Esophagus squamous epithelium (tissue), 5 donors: ENCODE results near the gene TTC9C. TPM values are rescaled to one million over a fixed set of nuclear protein-coding genes. Genes with fewer than 3 reads are reported as not detected.
"Not testable (repeated sequence)": the region's sequence is repeated elsewhere in the genome, so short reads cannot be mapped to it uniquely, and the experiment has no call there.

Experiments
- DNase-seq: peaks from one replicate; lab custom pipeline; 2025; lab: John Stamatoyannopoulos, UW
- H3K27ac ChIP-seq, 4 donors: fragments of 200-600 bp; sonication (generic); one replicate each; pipeline ENCODE4 v1.5.1; 2016 to 2019; ENCODE audit warnings: mild to moderate bottlenecking in 1 of 4
- H3K27me3 ChIP-seq, 4 donors: fragments of 200-600 bp; sonication (generic); 1 replicate in 3 of 4; 2 replicates in 1 of 4; pipeline versions ENCODE4 v1.5.1 to v1.6.0; 2017 to 2021; ENCODE audit warnings: antibody characterized with exemption in 1 of 4
- H3K36me3 ChIP-seq, 3 donors: fragments of 200-600 bp; sonication (generic); one replicate each; pipeline ENCODE4 v1.5.1; 2016 to 2019
- H3K4me1 ChIP-seq, 3 donors: fragments of 200-600 bp; sonication (generic); one replicate each; pipeline ENCODE4 v1.5.1; 2017 to 2019
- H3K4me3 ChIP-seq, 4 donors: fragments of 200-600 bp; sonication (generic); 1 replicate in 3 of 4; 2 replicates in 1 of 4; pipeline ENCODE4 v1.5.1; 2016 to 2019; ENCODE audit warnings: mild to moderate bottlenecking in 2 of 4, moderate library complexity in 1 of 4
- H3K9me3 ChIP-seq, 3 donors: fragments of 200-600 bp; sonication (generic); one replicate each; pipeline ENCODE4 v1.5.1; 2016 to 2019
- POLR2A ChIP-seq, 4 donors: fragments of 450-650 bp; IDR thresholded peaks; one replicate each; pipeline ENCODE4 v1.6.1; 2017; ENCODE audit warnings: antibody characterized with exemption in 4 of 4, mild to moderate bottlenecking in 4 of 4, moderate library complexity in 3 of 4
- WGBS, 2 donors: methylation state at CpG; one replicate each; pipeline ENCODE4 v1.1.5; 2018; 5-methylcytosine and 5-hydroxymethylcytosine counted together
- intact Hi-C: fragments of 100-400 bp; cut with DNase I; formaldehyde crosslinking; loops from one replicate; pipeline ENCODE4 v1.15.0; 2022
- total RNA-seq, 4 donors: library from RNA; depleted of rRNA; stranded (reverse); fragments of >200 nt; gene quantifications; one replicate each; pipeline ENCODE4 v1.1.0, GENCODE V29; 2016
- TF ChIP-seq, protein P1 (sequence below), 6 experiments: fragments of 450-650 bp in 4 of 6; fragments of 200-600 bp in 2 of 6; sonication (generic) in 2 of 6; IDR thresholded peaks; one replicate each; pipeline ENCODE4 v1.5.1; 2016 to 2019; ENCODE audit warnings: antibody characterized with exemption in 6 of 6, mild to moderate bottlenecking in 4 of 6, moderate library complexity in 4 of 6
- donor health status: DM: yes; HTN: yes; CAD: no.

TTC9C gene
- total RNA-seq, 4 donors from 2014 or later = 9.6 to 21.3 (median 15.0) TPM

DNA sequence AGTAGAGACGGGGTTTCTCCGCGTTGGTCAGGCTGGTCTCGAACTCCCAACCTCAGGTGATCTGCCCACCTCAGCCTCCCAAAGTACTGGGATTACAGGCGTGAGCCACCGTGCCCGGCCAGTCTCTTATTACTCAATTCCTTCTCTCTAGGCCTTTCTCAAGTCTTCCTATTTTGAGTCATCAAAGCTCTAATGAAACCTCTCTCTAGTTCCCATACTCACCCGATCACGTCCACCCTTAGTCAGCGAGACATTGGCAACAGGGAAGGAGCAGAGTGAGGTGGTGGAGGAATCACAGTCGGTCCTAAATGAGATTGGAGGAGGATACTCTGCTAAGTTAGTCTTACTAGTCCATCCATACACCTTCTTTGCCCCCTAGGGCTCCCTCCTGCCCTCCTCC, 26.0 kb upstream of the TTC9C start:
- intact Hi-C loops = no loop called here
- Histone ChIP-seq H3K4me3 (no peak overlapping the region), H3K27ac (peak overlapping the region in 2 of 4 donors; percentile 29), H3K9me3 (no peaks in the 10 kb centered on the region), H3K36me3 (peaks cover 0 to 34% (median 0%) of the 10 kb centered on the region in 3 donors), H3K4me1 (peaks cover 15 to 26% (median 18%) of the 10 kb centered on the region in 3 donors), H3K27me3 (no peaks in the 10 kb centered on the region)
- 74 to 76% methylated on average over 10 to 11 of the region's 11 CpGs for WGBS, 2 donors
- no peak for TF ChIP-seq POLR2A (IDR thresholded peaks at IDR 0.05)
- TF ChIP-seq, protein P1, sequence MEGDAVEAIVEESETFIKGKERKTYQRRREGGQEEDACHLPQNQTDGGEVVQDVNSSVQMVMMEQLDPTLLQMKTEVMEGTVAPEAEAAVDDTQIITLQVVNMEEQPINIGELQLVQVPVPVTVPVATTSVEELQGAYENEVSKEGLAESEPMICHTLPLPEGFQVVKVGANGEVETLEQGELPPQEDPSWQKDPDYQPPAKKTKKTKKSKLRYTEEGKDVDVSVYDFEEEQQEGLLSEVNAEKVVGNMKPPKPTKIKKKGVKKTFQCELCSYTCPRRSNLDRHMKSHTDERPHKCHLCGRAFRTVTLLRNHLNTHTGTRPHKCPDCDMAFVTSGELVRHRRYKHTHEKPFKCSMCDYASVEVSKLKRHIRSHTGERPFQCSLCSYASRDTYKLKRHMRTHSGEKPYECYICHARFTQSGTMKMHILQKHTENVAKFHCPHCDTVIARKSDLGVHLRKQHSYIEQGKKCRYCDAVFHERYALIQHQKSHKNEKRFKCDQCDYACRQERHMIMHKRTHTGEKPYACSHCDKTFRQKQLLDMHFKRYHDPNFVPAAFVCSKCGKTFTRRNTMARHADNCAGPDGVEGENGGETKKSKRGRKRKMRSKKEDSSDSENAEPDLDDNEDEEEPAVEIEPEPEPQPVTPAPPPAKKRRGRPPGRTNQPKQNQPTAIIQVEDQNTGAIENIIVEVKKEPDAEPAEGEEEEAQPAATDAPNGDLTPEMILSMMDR (IDR thresholded peaks at IDR 0.05) = no peak
- no peak for DNase-seq

DNA sequence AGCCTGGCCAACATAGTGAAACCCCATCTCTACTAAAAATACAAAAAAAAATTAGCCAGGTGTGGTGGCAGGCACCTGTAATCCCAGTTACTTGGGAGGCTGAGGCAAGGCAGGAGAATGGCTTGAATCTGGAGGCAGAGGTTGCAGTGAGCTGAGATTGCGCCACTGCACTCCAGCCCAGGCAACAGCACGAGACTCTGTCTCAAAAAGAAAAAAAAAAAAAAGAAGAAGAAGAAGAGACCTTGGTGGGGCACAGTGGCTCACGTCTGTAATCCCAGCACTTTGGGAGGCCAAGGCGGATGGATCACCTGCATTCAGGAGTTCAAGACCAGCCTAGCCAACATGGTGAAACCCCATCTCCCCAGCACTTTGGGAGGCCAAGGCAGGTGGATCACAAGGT, 24.4 kb upstream of the TTC9C start:
- H3K9me3 ChIP-seq, H3K4me3 ChIP-seq, intact Hi-C loops, H3K27ac ChIP-seq, H3K27me3 ChIP-seq, DNase-seq: not testable (repeated sequence)
- 81 to 86% methylated on average over 4 of the region's 4 CpGs for WGBS, 2 donors
- Histone ChIP-seq H3K4me1 (peaks cover 21 to 43% (median 26%) of the 10 kb centered on the region in 3 donors), H3K36me3 (peaks cover 0 to 28% (median 0%) of the 10 kb centered on the region in 3 donors)

DNA sequence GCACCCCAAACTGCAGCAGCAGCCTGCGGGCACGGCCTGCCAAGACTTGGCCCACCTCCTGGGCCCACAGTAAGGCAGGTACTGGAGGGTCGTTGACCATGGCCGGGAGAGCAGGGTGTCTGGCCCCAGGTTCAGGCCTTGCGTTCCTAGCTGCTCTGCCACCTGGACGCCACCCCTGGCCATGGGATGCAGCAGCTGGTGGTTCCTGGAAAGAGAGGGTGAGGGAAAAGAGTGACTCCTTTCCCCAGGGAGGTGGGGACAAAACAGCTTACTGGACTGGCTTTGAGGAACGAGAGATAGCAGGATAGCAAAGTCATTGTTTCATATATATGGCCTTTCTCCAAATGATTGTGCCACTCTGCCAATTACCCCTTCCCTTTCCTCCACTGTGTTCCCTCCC, 22.9 kb upstream of the TTC9C start:
- DNase-seq = no peak
- Histone ChIP-seq H3K4me3 (peak overlapping the region; percentile 57 to 76 (median 71)), H3K27me3 (no peaks in the 10 kb centered on the region), H3K27ac (peak overlapping the region; percentile 76 to 89 (median 82)), H3K36me3 (peaks cover 0 to 28% (median 0%) of the 10 kb centered on the region in 3 donors), H3K9me3 (no peaks in the 10 kb centered on the region), H3K4me1 (peaks cover 28 to 53% (median 31%) of the 10 kb centered on the region in 3 donors)
- intact Hi-C loops = no loop called here
- WGBS, 2 donors = 44 to 49% methylated on average over 6 of the region's 7 CpGs
- TF ChIP-seq, protein P1 (IDR thresholded peaks at IDR 0.05) = no peak

DNA sequence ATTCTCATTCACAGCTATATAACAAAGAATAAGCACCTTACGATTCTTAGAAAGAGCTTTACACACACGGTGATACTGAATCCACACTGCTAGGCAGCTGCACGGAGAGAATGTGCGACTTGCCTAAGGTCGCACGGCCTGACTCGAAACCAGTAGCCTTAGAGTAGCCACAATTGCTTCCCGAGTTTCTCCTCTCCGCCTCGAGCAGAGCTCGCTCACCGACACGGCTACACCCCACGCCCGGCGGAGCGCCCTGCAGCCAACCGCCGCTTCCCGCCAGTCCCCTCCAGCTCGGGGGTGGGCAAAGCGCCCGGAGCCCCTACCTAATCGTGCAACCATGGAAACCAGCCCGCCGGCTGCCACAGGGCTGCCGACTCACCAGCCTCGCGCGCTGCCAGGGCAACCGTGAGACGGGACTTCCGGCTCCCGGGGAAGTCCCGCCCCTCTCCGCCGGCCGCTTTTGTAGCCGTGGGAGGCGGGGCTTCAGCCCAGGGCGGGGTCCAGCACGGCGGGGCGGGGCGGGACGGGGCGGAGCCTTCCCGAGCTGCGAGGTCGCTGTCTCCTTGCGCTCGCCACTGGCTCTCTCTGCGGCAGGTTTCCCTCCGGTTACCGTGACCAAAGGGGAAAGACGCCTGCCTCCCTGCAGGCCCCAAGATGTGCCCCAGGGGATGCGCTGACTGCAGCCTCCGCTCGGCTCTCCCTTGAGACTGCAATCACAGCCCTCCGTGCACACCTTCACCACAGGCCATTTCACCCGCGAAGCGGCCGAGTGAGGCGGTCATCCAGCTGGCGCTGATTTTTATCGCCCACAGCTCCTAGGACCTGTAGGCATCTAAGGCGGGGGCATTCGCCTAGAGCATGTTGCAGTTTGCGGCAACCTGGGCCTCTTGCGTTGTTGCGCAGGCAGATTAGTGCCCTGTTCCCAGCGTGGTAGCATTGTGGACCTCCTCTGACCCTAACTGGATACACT, 22.1 kb upstream of the TTC9C start:
- Histone ChIP-seq H3K4me1 (peaks cover 28 to 58% (median 33%) of the 10 kb centered on the region in 3 donors), H3K36me3 (peaks cover 0 to 31% (median 0%) of the 10 kb centered on the region in 3 donors), H3K27ac (peak overlapping the region; percentile 76 to 89 (median 82)), H3K9me3 (no peaks in the 10 kb centered on the region), H3K4me3 (peak overlapping the region; percentile 57 to 76 (median 71)), H3K27me3 (no peaks in the 10 kb centered on the region)
- intact Hi-C loops = no loop called here
- DNase-seq = peak; percentile 68
- TF ChIP-seq POLR2A (IDR thresholded peaks at IDR 0.05) = peak in 2 of 4 donors; percentile 24 to 50
- TF ChIP-seq, protein P1 (IDR thresholded peaks at IDR 0.05) = no peak
- WGBS, 2 donors = 10 to 39% methylated on average over 3 to 29 of the region's 73 CpGs

DNA sequence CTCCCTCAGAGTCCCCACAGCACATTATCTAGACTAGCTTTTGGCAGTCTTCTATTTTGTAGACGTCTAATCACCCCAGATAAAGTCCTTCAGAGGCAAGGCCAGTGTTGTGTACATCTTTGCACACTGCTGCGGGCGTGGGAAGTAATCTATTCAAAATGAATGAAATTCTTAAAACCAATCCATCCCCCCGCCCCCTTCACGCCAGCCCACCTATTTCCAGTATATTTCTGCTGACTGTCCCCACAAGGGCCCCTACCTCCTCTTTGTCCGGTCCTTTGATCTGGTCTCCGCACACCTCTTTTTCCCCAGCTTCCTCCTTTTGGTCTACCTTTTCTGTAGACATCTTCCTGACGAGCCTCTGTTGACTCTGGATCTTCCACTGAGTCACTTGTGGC, 21.4 kb upstream of the TTC9C start:
- no peak for DNase-seq
- Histone ChIP-seq H3K27ac (peak overlapping the region; percentile 76 to 89 (median 82)), H3K4me3 (peak overlapping the region in 3 of 4 donors; percentile 71 to 76 (median 71)), H3K4me1 (peaks cover 28 to 58% (median 33%) of the 10 kb centered on the region in 3 donors), H3K36me3 (peaks cover 0 to 31% (median 0%) of the 10 kb centered on the region in 3 donors), H3K9me3 (no peaks in the 10 kb centered on the region), H3K27me3 (no peaks in the 10 kb centered on the region)
- TF ChIP-seq POLR2A (IDR thresholded peaks at IDR 0.05) = no peak
- TF ChIP-seq, protein P1 (IDR thresholded peaks at IDR 0.05) = no peak
- intact Hi-C loops = no loop called here
- WGBS, 2 donors = 72 to 73% methylated on average over 8 of the region's 8 CpGs
